HAP-1 (cell line): Measurements from ENCODE around the gene CELF2.

Experiments used
- DNase-seq, 2 experiments: peaks; one replicate each; pipeline ENCODE4 v3.0.0-alpha.2; 2016 to 2020; ENCODE audit warnings: low spot score in 2 of 2
- H3K27me3 ChIP-seq: fragments of 250-450 bp; sonication (Bioruptor Pico); 2 replicates; pipeline ENCODE4 v1.5.1; 2020; ENCODE audit warnings: low read depth, mild to moderate bottlenecking, moderate library complexity
- H3K36me3 ChIP-seq: fragments of 250-450 bp; sonication (Bioruptor Pico); replicated peaks from 2 replicates; pipeline ENCODE4 v1.5.1; 2020; ENCODE audit warnings: mild to moderate bottlenecking
- H3K4me1 ChIP-seq: fragments of 250-450 bp; sonication (Bioruptor Pico); 2 replicates; pipeline ENCODE4 v1.5.1; 2020; ENCODE audit warnings: mild to moderate bottlenecking
- H3K4me3 ChIP-seq: fragments of 250-450 bp; sonication (Bioruptor Pico); 2 replicates; pipeline ENCODE4 v1.5.1; 2020; ENCODE audit warnings: mild to moderate bottlenecking, moderate library complexity
- H3K9me3 ChIP-seq: fragments of 250-450 bp; sonication (Bioruptor Pico); 2 replicates; pipeline ENCODE4 v1.5.1; 2020; ENCODE audit warnings: mild to moderate bottlenecking, moderate library complexity
- in situ Hi-C: fragments of 300-500 bp; cut with MboI; formaldehyde crosslinking; loops from 3 replicates; pipeline ENCODE4 v1.14.3; 2020; ENCODE audit warnings: low sequenced_read_pairs, inconsistent platforms, mixed read lengths

The CELF2 gene

GRCh38 chr10:11303361-11304170 lies 285.9 kb downstream of the CELF2 start:
- no peaks in the 10 kb centered on the region for H3K36me3 ChIP-seq
- no peaks in the 10 kb centered on the region for H3K9me3 ChIP-seq
- in situ Hi-C loops, result no loop called here
- H3K4me3 ChIP-seq, result no peak overlapping the region
- H3K4me1 ChIP-seq, result no peaks in the 10 kb centered on the region
- DNase-seq, result no peak
- H3K27me3 ChIP-seq, result no peaks in the 10 kb centered on the region

GRCh38 chr10:11304906-11305585 lies 287.4 kb downstream of the CELF2 start:
- Histone ChIP-seq H3K27me3 (no peaks in the 10 kb centered on the region), H3K4me3 (no peak overlapping the region), H3K9me3 (no peaks in the 10 kb centered on the region), H3K36me3 (no peaks in the 10 kb centered on the region), H3K4me1 (no peaks in the 10 kb centered on the region)
- no peak for DNase-seq
- in situ Hi-C loops, result no loop called here

- H3K9me3 ChIP-seq, result no peaks in the 10 kb centered on the region
- no peaks in the 10 kb centered on the region for H3K27me3 ChIP-seq
- H3K4me3 ChIP-seq, result no peak overlapping the region
- no peak for DNase-seq
- in situ Hi-C loops, result no loop called here
- no peaks in the 10 kb centered on the region for H3K36me3 ChIP-seq
- H3K4me1 ChIP-seq, result no peaks in the 10 kb centered on the region
These were observed 288.3 kb downstream of the CELF2 start for GRCh38 chr10:11305825-11306593.

GRCh38 chr10:11307004-11307403 lies 289.3 kb downstream of the CELF2 start:
- DNase-seq, result no peak
- H3K4me1 ChIP-seq, result no peaks in the 10 kb centered on the region
- no peak overlapping the region for H3K4me3 ChIP-seq
- in situ Hi-C loops, result no loop called here
- no peaks in the 10 kb centered on the region for H3K36me3 ChIP-seq
- H3K9me3 ChIP-seq, result no peaks in the 10 kb centered on the region
- no peaks in the 10 kb centered on the region for H3K27me3 ChIP-seq

GRCh38 chr10:11307937-11308336 lies 290.3 kb downstream of the CELF2 start:
- DNase-seq, result no peak
- in situ Hi-C loops, result no loop called here
- Histone ChIP-seq H3K9me3 (no peaks in the 10 kb centered on the region), H3K36me3 (no peaks in the 10 kb centered on the region), H3K4me1 (no peaks in the 10 kb centered on the region), H3K4me3 (no peak overlapping the region), H3K27me3 (no peaks in the 10 kb centered on the region)

- H3K36me3 ChIP-seq, result no peaks in the 10 kb centered on the region
- H3K4me3 ChIP-seq, result no peak overlapping the region
- H3K9me3 ChIP-seq, result no peaks in the 10 kb centered on the region
- DNase-seq, result no peak
- H3K27me3 ChIP-seq, result no peaks in the 10 kb centered on the region
- in situ Hi-C loops, result no loop called here
- no peaks in the 10 kb centered on the region for H3K4me1 ChIP-seq
These were observed 293.4 kb downstream of the CELF2 start for GRCh38 chr10:11311027-11311426.

- in situ Hi-C loops, result no loop called here
- Histone ChIP-seq H3K4me3 (no peak overlapping the region), H3K36me3 (0 out of 2 replicates have a peak, but pooled peaks cover 3% of the 10 kb centered on the region)
These were observed 295.8 kb downstream of the CELF2 start for GRCh38 chr10:11313463-11313862.

GRCh38 chr10:11317936-11318670 lies 300.4 kb downstream of the CELF2 start:
- Histone ChIP-seq H3K36me3 (0 out of 2 replicates have a peak, but pooled peaks cover 3% of the 10 kb centered on the region), H3K4me1 (no peaks in the 10 kb centered on the region), H3K27me3 (no peaks in the 10 kb centered on the region), H3K9me3 (no peaks in the 10 kb centered on the region), H3K4me3 (no peak overlapping the region)
- DNase-seq, result no peak
- in situ Hi-C loops, result no loop called here

More at GRCh38 chr10:11313463-11313862, 295.8 kb downstream of the CELF2 start:
- Histone ChIP-seq H3K9me3 (no peaks in the 10 kb centered on the region), H3K27me3 (no peaks in the 10 kb centered on the region), H3K4me1 (no peaks in the 10 kb centered on the region)
- no peak for DNase-seq

- H3K36me3 ChIP-seq, result 0 out of 2 replicates have a peak, but pooled peaks cover 3% of the 10 kb centered on the region
- in situ Hi-C loops, result no loop called here
- DNase-seq, result no peak
These were observed 301.3 kb downstream of the CELF2 start for GRCh38 chr10:11318826-11319598.

GRCh38 chr10:11319990-11320602 lies 302.4 kb downstream of the CELF2 start:
- Histone ChIP-seq H3K36me3 (0 out of 2 replicates have a peak, but pooled peaks cover 3% of the 10 kb centered on the region), H3K4me1 (no peaks in the 10 kb centered on the region)

More at GRCh38 chr10:11318826-11319598, 301.3 kb downstream of the CELF2 start:
- Histone ChIP-seq H3K4me1 (no peaks in the 10 kb centered on the region), H3K4me3 (no peak overlapping the region), H3K27me3 (no peaks in the 10 kb centered on the region), H3K9me3 (no peaks in the 10 kb centered on the region)

GRCh38 chr10:11320809-11321520 lies 303.3 kb downstream of the CELF2 start:
- in situ Hi-C loops, result no loop called here

More at GRCh38 chr10:11319990-11320602, 302.4 kb downstream of the CELF2 start:
- no peaks in the 10 kb centered on the region for H3K27me3 ChIP-seq
- no peak overlapping the region for H3K4me3 ChIP-seq
- in situ Hi-C loops, result no loop called here
- no peaks in the 10 kb centered on the region for H3K9me3 ChIP-seq
- no peak for DNase-seq

GRCh38 chr10:11322698-11323097 lies 305.0 kb downstream of the CELF2 start:
- in situ Hi-C loops, result no loop called here
- no peaks in the 10 kb centered on the region for H3K36me3 ChIP-seq

More at GRCh38 chr10:11320809-11321520, 303.3 kb downstream of the CELF2 start:
- Histone ChIP-seq H3K4me3 (no peak overlapping the region), H3K4me1 (no peaks in the 10 kb centered on the region), H3K9me3 (no peaks in the 10 kb centered on the region), H3K36me3 (0 out of 2 replicates have a peak, but pooled peaks cover 3% of the 10 kb centered on the region), H3K27me3 (no peaks in the 10 kb centered on the region)
- DNase-seq, result no peak

More at GRCh38 chr10:11322698-11323097, 305.0 kb downstream of the CELF2 start:
- Histone ChIP-seq H3K27me3 (no peaks in the 10 kb centered on the region), H3K4me1 (no peaks in the 10 kb centered on the region), H3K9me3 (no peaks in the 10 kb centered on the region), H3K4me3 (no peak overlapping the region)
- no peak for DNase-seq
